ENCODE measurements around the gene OR52B2.

Gene OR52B2

DNA sequence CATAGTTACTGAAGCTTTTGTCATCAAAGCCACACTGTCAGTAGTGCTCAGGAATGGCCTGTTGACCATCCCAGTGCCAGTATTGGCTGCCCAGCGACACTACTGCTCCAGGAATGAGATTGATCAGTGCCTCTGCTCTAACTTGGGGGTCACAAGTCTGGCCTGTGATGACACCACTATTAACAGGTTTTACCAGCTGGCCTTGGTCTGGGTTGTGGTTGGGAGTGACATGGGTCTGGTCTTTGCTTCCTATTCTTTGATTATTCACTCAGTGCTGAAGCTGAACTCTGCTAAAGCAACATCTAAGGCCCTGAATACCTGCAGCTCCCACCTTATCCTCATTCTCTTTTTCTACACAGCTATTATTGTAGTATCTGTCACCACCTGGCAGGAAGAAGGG, 41.1 kb downstream of the OR52B2 start:
- TF ChIP-seq, protein P1, sequence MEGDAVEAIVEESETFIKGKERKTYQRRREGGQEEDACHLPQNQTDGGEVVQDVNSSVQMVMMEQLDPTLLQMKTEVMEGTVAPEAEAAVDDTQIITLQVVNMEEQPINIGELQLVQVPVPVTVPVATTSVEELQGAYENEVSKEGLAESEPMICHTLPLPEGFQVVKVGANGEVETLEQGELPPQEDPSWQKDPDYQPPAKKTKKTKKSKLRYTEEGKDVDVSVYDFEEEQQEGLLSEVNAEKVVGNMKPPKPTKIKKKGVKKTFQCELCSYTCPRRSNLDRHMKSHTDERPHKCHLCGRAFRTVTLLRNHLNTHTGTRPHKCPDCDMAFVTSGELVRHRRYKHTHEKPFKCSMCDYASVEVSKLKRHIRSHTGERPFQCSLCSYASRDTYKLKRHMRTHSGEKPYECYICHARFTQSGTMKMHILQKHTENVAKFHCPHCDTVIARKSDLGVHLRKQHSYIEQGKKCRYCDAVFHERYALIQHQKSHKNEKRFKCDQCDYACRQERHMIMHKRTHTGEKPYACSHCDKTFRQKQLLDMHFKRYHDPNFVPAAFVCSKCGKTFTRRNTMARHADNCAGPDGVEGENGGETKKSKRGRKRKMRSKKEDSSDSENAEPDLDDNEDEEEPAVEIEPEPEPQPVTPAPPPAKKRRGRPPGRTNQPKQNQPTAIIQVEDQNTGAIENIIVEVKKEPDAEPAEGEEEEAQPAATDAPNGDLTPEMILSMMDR (IDR thresholded peaks at IDR 0.05; ENCODE audit: borderline replicate concordance, extremely low read depth, low read length, poor library complexity, severe bottlenecking) = no peak
- TF ChIP-seq EZH2 (IDR thresholded peaks at IDR 0.05; ENCODE audit: borderline replicate concordance, low read depth, low read length, severe bottlenecking) = no peak
- no peak overlapping the region for H3K9ac ChIP-seq (ENCODE audit: low read depth, low read length)
- H3K27me3 ChIP-seq (ENCODE audit: insufficient read depth, low read length, poor library complexity) = peaks cover 2% of the 10 kb centered on the region
- no peaks in the 10 kb centered on the region for H3K79me2 ChIP-seq (ENCODE audit: insufficient read depth, low read length)
- H4K20me1 ChIP-seq (ENCODE audit: insufficient read depth, low read length) = no peaks in the 10 kb centered on the region
- no peaks in the 10 kb centered on the region for H3K36me3 ChIP-seq (ENCODE audit: insufficient read depth, low read length)
- no peak overlapping the region for H3K4me3 ChIP-seq (ENCODE audit: low read depth in 1 of 2, low read length in 2 of 2)
- no peak overlapping the region for H3K4me2 ChIP-seq (ENCODE audit: insufficient read depth, low read length)
- no peak overlapping the region for H3K27ac ChIP-seq (ENCODE audit: low read length)
- no peaks in the 10 kb centered on the region for H3K4me1 ChIP-seq (ENCODE audit: insufficient read depth, low read length)
- no peak overlapping the region for H2AFZ ChIP-seq (ENCODE audit: low read depth, low read length)
- H3K9me3 ChIP-seq (ENCODE audit: insufficient read depth, low read length, severe bottlenecking) = no peaks in the 10 kb centered on the region
- DNase-seq (no peak), ATAC-seq (ENCODE audit: insufficient read depth, low read depth) (no peak)

DNA sequence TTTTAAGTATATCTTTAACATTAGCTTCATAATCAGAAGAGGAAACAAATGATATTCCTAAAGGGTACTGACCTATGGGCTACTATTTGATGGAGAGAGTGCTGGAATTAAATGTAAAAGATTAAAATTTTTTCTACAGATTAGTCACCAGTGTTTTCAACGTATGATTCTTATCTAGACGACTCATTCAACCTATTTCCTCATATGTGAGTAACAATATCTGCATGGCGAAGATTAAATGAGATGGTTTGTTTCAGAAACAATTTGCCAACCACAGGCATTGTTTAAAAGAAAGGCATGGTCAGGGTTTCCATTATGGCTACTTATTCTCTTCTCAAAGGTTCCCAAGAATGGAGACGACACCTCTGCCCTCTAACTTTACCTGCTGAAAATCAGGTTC, 42.2 kb downstream of the OR52B2 start:
- Histone ChIP-seq H3K4me2 (ENCODE audit: insufficient read depth, low read length) (no peak overlapping the region), H3K4me3 (ENCODE audit: low read depth in 1 of 2, low read length in 2 of 2) (no peak overlapping the region), H3K27me3 (ENCODE audit: insufficient read depth, low read length, poor library complexity) (peaks cover 2% of the 10 kb centered on the region), H3K79me2 (ENCODE audit: insufficient read depth, low read length) (no peaks in the 10 kb centered on the region), H3K27ac (ENCODE audit: low read length) (no peak overlapping the region), H3K9ac (ENCODE audit: low read depth, low read length) (no peak overlapping the region), H4K20me1 (ENCODE audit: insufficient read depth, low read length) (no peaks in the 10 kb centered on the region), H3K4me1 (ENCODE audit: insufficient read depth, low read length) (no peaks in the 10 kb centered on the region), H3K9me3 (ENCODE audit: insufficient read depth, low read length, severe bottlenecking) (no peaks in the 10 kb centered on the region), H3K36me3 (ENCODE audit: insufficient read depth, low read length) (no peaks in the 10 kb centered on the region), H2AFZ (ENCODE audit: low read depth, low read length) (no peak overlapping the region)
- ATAC-seq (ENCODE audit: insufficient read depth, low read depth) = no peak
- no peak for DNase-seq
- TF ChIP-seq, protein P1 (IDR thresholded peaks at IDR 0.05; ENCODE audit: borderline replicate concordance, extremely low read depth, low read length, poor library complexity, severe bottlenecking) = no peak
- TF ChIP-seq EZH2 (IDR thresholded peaks at IDR 0.05; ENCODE audit: borderline replicate concordance, low read depth, low read length, severe bottlenecking) = no peak

DNA sequence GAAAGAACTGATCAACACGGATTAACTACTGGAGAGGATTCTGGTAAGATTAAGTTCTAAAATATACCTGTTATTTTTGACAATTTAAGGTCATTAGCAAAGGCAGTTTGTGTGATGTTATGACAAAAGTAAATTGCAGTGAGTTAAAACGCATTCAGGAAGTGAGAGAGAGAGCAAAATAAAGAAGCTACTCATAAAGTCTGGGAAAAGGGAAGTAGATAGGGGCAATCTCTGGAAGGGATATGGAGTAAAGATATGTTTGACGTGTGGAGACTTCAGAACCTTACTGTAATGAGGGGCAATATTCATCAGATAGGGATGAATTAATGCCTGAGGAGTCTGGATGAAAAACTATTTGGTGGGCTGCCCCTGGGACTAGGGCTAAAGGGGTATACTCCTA, 45.9 kb downstream of the OR52B2 start:
- no peak for TF ChIP-seq EZH2 (IDR thresholded peaks at IDR 0.05; ENCODE audit: borderline replicate concordance, low read depth, low read length, severe bottlenecking)
- TF ChIP-seq, protein P1 (IDR thresholded peaks at IDR 0.05; ENCODE audit: borderline replicate concordance, extremely low read depth, low read length, poor library complexity, severe bottlenecking) = no peak

More for the DNA sequence above, 45.9 kb downstream of the OR52B2 start:
- no peak overlapping the region for H3K4me3 ChIP-seq (ENCODE audit: low read depth in 1 of 2, low read length in 2 of 2)
- no peak overlapping the region for H3K27ac ChIP-seq (ENCODE audit: low read length)
- no peak overlapping the region for H3K9ac ChIP-seq (ENCODE audit: low read depth, low read length)
- H3K27me3 ChIP-seq (ENCODE audit: insufficient read depth, low read length, poor library complexity) = peaks cover 2% of the 10 kb centered on the region
- no peaks in the 10 kb centered on the region for H3K79me2 ChIP-seq (ENCODE audit: insufficient read depth, low read length)
- no peaks in the 10 kb centered on the region for H4K20me1 ChIP-seq (ENCODE audit: insufficient read depth, low read length)
- no peaks in the 10 kb centered on the region for H3K4me1 ChIP-seq (ENCODE audit: insufficient read depth, low read length)
- H3K4me2 ChIP-seq (ENCODE audit: insufficient read depth, low read length) = no peak overlapping the region
- DNase-seq (no peak), ATAC-seq (ENCODE audit: insufficient read depth, low read depth) (no peak)
- H3K36me3 ChIP-seq (ENCODE audit: insufficient read depth, low read length) = no peaks in the 10 kb centered on the region
- no peak overlapping the region for H2AFZ ChIP-seq (ENCODE audit: low read depth, low read length)
- no peaks in the 10 kb centered on the region for H3K9me3 ChIP-seq (ENCODE audit: insufficient read depth, low read length, severe bottlenecking)

All from DND-41 (cell line).